Loucy (cell line): ENCODE data around the gene PTCH1.

ENCODE experiments used
- H2AFZ ChIP-seq: fragments of 200-600 bp; sonication (generic); 2 replicates; pipeline ENCODE4 v1.6.0; 2016; ENCODE audit warnings: antibody characterized with exemption, mild to moderate bottlenecking, low read length, moderate library complexity
- H3F3A ChIP-seq: fragments of 200-600 bp; 2 replicates; pipeline ENCODE4 v1.6.0; 2016; ENCODE audit warnings: antibody characterized with exemption, low read depth, mild to moderate bottlenecking
- H3K27me3 ChIP-seq: fragments of 200-600 bp; sonication (generic); 2 replicates; pipeline ENCODE4 v1.6.1; 2014; ENCODE audit warnings: low read length, mild to moderate bottlenecking; ENCODE audit not compliant: insufficient read depth, poor library complexity, severe bottlenecking
- H3K36me3 ChIP-seq: fragments of 200-600 bp; sonication (generic); 2 replicates; pipeline ENCODE4 v1.6.1; 2016; ENCODE audit warnings: low read length; ENCODE audit not compliant: insufficient read depth
- H3K4me1 ChIP-seq: fragments of 200-600 bp; sonication (generic); 2 replicates; pipeline ENCODE4 v1.5.1; 2014; ENCODE audit warnings: low read length, mild to moderate bottlenecking; ENCODE audit not compliant: insufficient read depth, poor library complexity, severe bottlenecking
- H3K4me2 ChIP-seq: fragments of 200-600 bp; sonication (generic); 2 replicates; pipeline ENCODE4 v1.6.0; 2014; ENCODE audit warnings: antibody characterized with exemption, low read length, low read depth, mild to moderate bottlenecking; ENCODE audit not compliant: poor library complexity, severe bottlenecking
- H3K4me3 ChIP-seq: fragments of 200-600 bp; sonication (generic); 2 replicates; pipeline ENCODE4 v1.5.1; 2014; ENCODE audit warnings: low read length, mild to moderate bottlenecking, mixed read lengths; ENCODE audit not compliant: poor library complexity, severe bottlenecking
- H3K79me2 ChIP-seq: fragments of 200-600 bp; sonication (generic); 2 replicates; pipeline ENCODE4 v1.6.1; 2014; ENCODE audit warnings: low read length; ENCODE audit not compliant: insufficient read depth
- H3K9ac ChIP-seq: fragments of 200-600 bp; sonication (generic); 2 replicates; pipeline ENCODE4 v1.6.0; 2014; ENCODE audit warnings: mild to moderate bottlenecking, low read depth, low read length, moderate library complexity; ENCODE audit not compliant: poor library complexity, severe bottlenecking
- H3K9me2 ChIP-seq: fragments of 200-600 bp; sonication (generic); replicated peaks from 2 replicates; pipeline ENCODE4 v1.6.1; 2016; ENCODE audit warnings: low read depth, low read length, mixed read lengths
- H3K9me3 ChIP-seq: fragments of 200-600 bp; sonication (generic); 2 replicates; pipeline ENCODE4 v1.6.1; 2014; ENCODE audit warnings: mild to moderate bottlenecking, antibody characterized with exemption, low read length, low read depth; ENCODE audit not compliant: insufficient read depth
- H4K20me1 ChIP-seq: fragments of 200-600 bp; sonication (generic); 2 replicates; pipeline ENCODE4 v1.6.0; 2014; ENCODE audit warnings: antibody characterized with exemption, low read length, mild to moderate bottlenecking; ENCODE audit not compliant: insufficient read depth, poor library complexity, severe bottlenecking
- EZH2phosphoT487 ChIP-seq: fragments of 200-600 bp; IDR thresholded peaks from 2 replicates; pipeline ENCODE4 v1.6.1; 2018; ENCODE audit warnings: antibody characterized with exemption, mild to moderate bottlenecking, moderate library complexity, borderline replicate concordance
- TF ChIP-seq, protein P1 (sequence below): fragments of 200-600 bp; sonication (generic); conservative IDR thresholded peaks from 2 replicates; pipeline ENCODE4 v1.5.1; 2014; ENCODE audit warnings: mild to moderate bottlenecking, antibody characterized with exemption, low read length

PTCH1 gene

DNA sequence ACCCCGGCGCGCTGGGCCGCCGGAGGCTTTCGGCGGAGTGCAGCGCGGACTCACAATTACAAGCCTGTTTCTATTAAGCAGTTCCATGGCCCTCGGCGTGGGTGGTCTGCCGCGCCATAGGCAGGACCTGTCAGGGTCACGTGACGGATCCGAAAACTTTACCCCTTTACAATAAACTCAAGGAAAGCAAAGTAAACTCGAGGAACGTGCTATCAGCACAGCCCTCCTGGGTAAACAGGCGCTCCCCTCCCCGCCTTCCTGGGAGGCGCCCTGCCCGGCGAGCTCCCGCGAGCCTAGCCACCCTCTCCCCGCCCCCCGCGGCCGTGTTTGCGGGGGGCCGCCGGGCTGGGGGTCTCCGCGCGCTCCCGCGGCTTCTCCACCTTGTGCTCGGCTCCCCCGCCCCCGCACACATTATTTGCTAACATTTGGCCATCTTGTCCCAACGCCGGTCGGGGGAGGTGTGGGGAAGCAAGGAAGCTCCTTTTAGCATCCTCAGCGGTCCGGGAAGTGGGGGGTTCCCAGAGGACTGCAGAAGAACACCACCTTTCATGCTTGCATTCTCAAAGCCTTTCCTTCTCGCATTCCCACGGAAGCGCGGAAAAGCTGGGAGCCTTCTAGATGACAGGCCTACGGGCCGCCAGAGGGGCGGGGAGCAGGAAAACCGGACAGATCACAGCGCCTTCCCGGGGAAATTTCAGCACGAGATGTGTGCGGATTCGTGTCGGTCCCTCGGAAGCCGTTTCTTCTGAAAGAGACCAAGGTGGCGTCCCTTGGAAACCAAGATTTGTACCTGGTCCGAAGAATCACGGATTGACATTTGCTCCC lies at the start of gene PTCH1:
Gene PTCH1 (minus strand): TSS at position 238 of the 825 bp plus-strand sequence.
- no peaks in the 10 kb centered on the region for H3K4me1 ChIP-seq
- no peak within 1 kb of the TSS for H2AFZ ChIP-seq
- TF ChIP-seq EZH2phosphoT487: no peak
- H3K9me2 ChIP-seq: no peaks in the 10 kb centered on the region
- H3K4me2 ChIP-seq: no peak within 1 kb of the TSS
- H3K9ac ChIP-seq: no peak within 1 kb of the TSS
- H3K36me3 ChIP-seq: no peaks in the 10 kb centered on the region
- no peaks in the 10 kb centered on the region for H4K20me1 ChIP-seq
- H3K79me2 ChIP-seq: no peaks in the 10 kb centered on the region
- no peaks in the 10 kb centered on the region; the same call in 1 of the 2 replicates for H3K9me3 ChIP-seq
- H3F3A ChIP-seq: no peaks in the 10 kb centered on the region
- H3K27me3 ChIP-seq: no peaks in the 10 kb centered on the region
- H3K4me3 ChIP-seq: no peak within 1 kb of the TSS

DNA sequence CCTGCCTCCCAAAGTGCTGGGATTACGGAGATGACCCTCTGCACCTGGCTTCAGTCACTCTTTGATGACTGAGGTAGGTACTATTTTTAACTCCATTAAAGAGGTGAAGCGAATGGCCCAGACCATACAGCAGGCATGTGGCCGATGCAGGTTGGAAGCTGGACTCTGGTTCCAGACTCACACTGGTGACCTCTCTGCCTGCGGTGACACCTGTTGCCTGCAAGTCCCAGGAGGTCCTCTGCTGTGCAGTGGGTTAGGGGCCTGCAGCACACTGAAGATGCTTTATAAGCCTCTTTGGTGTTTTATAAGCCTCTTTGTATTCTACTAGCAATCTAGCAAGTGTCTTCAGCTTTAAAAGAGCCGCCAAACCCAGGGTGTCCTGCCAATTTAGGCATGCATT lies 49.2 kb upstream of the PTCH1 start:
- Histone ChIP-seq H3K4me1 (peaks cover 15% of the 10 kb centered on the region), H2AFZ (no peak overlapping the region), H3K9me2 (no peaks in the 10 kb centered on the region), H3K79me2 (no peaks in the 10 kb centered on the region), H3K9ac (no peak overlapping the region), H3K36me3 (no peaks in the 10 kb centered on the region), H3K27me3 (no peaks in the 10 kb centered on the region), H3F3A (no peaks in the 10 kb centered on the region), H3K4me3 (no peak overlapping the region), H3K4me2 (no peak overlapping the region), H4K20me1 (no peaks in the 10 kb centered on the region), H3K9me3 (no peaks in the 10 kb centered on the region)
- TF ChIP-seq, protein P1, sequence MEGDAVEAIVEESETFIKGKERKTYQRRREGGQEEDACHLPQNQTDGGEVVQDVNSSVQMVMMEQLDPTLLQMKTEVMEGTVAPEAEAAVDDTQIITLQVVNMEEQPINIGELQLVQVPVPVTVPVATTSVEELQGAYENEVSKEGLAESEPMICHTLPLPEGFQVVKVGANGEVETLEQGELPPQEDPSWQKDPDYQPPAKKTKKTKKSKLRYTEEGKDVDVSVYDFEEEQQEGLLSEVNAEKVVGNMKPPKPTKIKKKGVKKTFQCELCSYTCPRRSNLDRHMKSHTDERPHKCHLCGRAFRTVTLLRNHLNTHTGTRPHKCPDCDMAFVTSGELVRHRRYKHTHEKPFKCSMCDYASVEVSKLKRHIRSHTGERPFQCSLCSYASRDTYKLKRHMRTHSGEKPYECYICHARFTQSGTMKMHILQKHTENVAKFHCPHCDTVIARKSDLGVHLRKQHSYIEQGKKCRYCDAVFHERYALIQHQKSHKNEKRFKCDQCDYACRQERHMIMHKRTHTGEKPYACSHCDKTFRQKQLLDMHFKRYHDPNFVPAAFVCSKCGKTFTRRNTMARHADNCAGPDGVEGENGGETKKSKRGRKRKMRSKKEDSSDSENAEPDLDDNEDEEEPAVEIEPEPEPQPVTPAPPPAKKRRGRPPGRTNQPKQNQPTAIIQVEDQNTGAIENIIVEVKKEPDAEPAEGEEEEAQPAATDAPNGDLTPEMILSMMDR: no peak
- no peak for TF ChIP-seq EZH2phosphoT487

DNA sequence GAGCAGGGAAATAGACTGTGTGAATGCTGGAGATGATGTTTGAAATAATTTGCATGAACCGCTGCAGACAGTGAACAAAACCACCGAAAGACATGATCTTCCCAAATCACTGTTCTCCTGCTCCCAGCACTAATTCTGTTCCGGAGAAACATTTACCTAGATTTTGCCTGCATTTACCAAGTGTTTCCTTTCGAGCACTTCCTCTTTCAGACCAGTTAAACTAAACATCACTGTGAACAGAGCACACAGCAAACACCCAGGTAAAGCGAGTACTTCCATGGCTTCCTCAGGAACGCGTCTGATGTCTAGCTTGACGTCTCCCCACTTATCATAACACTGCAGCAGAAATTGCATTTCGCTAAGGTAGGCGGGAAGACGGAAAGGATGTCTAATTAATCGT lies 45.1 kb upstream of the PTCH1 start:
- Histone ChIP-seq H4K20me1 (no peaks in the 10 kb centered on the region), H2AFZ (no peak overlapping the region), H3K9ac (no peak overlapping the region), H3K27me3 (no peaks in the 10 kb centered on the region), H3K9me2 (no peaks in the 10 kb centered on the region), H3K4me3 (no peak overlapping the region), H3K79me2 (no peaks in the 10 kb centered on the region), H3K4me1 (peaks cover 3% of the 10 kb centered on the region), H3F3A (no peaks in the 10 kb centered on the region), H3K4me2 (no peak overlapping the region), H3K36me3 (no peaks in the 10 kb centered on the region), H3K9me3 (no peaks in the 10 kb centered on the region)
- no peak for TF ChIP-seq EZH2phosphoT487
- TF ChIP-seq, protein P1: no peak

DNA sequence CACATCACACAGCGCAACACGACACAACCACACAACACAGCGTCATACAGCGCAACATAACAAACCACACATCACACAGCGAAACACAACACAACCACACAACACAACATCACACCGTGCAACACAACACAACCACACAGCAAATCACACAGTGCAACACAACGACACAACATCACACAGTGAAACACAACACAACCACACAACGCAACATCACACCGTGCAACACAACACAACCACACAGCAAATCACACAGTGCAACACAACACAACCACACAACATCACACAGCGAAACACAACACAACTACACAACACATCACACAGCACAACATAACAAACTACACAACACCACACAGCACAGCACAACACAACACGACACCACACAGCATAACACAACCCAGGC lies 40.4 kb upstream of the PTCH1 start:
- H2AFZ ChIP-seq: no peak overlapping the region
- H3K79me2 ChIP-seq: no peaks in the 10 kb centered on the region
- H3K4me2 ChIP-seq: no peak overlapping the region
- H3K4me3 ChIP-seq: no peak overlapping the region
- H3K27me3 ChIP-seq: no peaks in the 10 kb centered on the region
- no peaks in the 10 kb centered on the region for H3K9me3 ChIP-seq
- TF ChIP-seq, protein P1: no peak
- TF ChIP-seq EZH2phosphoT487: no peak
- no peaks in the 10 kb centered on the region for H3K4me1 ChIP-seq
- H4K20me1 ChIP-seq: no peaks in the 10 kb centered on the region
- no peaks in the 10 kb centered on the region for H3K9me2 ChIP-seq
- H3K9ac ChIP-seq: no peak overlapping the region
- no peaks in the 10 kb centered on the region for H3K36me3 ChIP-seq
- H3F3A ChIP-seq: no peaks in the 10 kb centered on the region
